Vagina (tissue), 2 donors: ENCODE data around the gene PERM1. TPM values are rescaled to one million over a fixed set of nuclear protein-coding genes. Genes with fewer than 3 reads are reported as not detected.

ENCODE experiments used
- DNase-seq, 2 donors: peaks; one replicate each; pipeline ENCODE4 v3.0.0-alpha.2; 2017; ENCODE audit errors: extremely low spot score in 2 of 2
- H3K27ac ChIP-seq: fragments of 200-600 bp; sonication (generic); one replicate; pipeline ENCODE4 v1.5.1; 2019
- H3K27me3 ChIP-seq: fragments of 200-600 bp; sonication (generic); one replicate; pipeline ENCODE4 v1.5.1; 2019
- H3K36me3 ChIP-seq, 2 donors: fragments of 200-600 bp; sonication (generic); one replicate each; pipeline ENCODE4 v1.5.1; 2017 to 2019
- H3K4me1 ChIP-seq: fragments of 200-600 bp; sonication (generic); one replicate; pipeline ENCODE4 v1.5.1; 2019
- H3K4me3 ChIP-seq, 2 donors: fragments of 200-600 bp; sonication (generic); 1 replicate in 1 of 2; 2 replicates in 1 of 2; pipeline ENCODE4 v1.5.1; 2016 to 2019
- H3K9me3 ChIP-seq: fragments of 200-600 bp; sonication (generic); one replicate; pipeline ENCODE4 v1.5.1; 2019
- POLR2A ChIP-seq, 2 donors: fragments of 450-650 bp; IDR thresholded peaks; one replicate each; pipeline ENCODE4 v1.6.1; 2017; ENCODE audit warnings: antibody characterized with exemption in 2 of 2, mild to moderate bottlenecking in 2 of 2, moderate library complexity in 2 of 2
- POLR2AphosphoS5 ChIP-seq, 2 donors: sonication (generic); formaldehyde crosslinking; IDR thresholded peaks; one replicate each; pipeline ENCODE4 v1.9.0; 2017; ENCODE audit warnings: antibody characterized with exemption in 2 of 2, mild to moderate bottlenecking in 2 of 2, low read depth in 1 of 2; ENCODE audit not compliant: insufficient read depth in 1 of 2
- intact Hi-C: fragments of 100-400 bp; cut with DNase I; formaldehyde crosslinking; loops from one replicate; pipeline ENCODE4 v1.15.1; 2023
- total RNA-seq: library from RNA; depleted of rRNA; stranded (reverse); fragments of >200 nt; gene quantifications from one replicate; pipeline ENCODE4 v1.2.3, GENCODE V29; 2016
- TF ChIP-seq, protein P1 (sequence below), 3 experiments: fragments of 450-650 bp in 2 of 3; fragments of 200-600 bp in 1 of 3; sonication (generic) in 1 of 3; IDR thresholded peaks; one replicate each; pipeline ENCODE4 v1.5.1; 2017 to 2019; ENCODE audit warnings: antibody characterized with exemption in 3 of 3, mild to moderate bottlenecking in 2 of 3, moderate library complexity in 2 of 3

PERM1 gene
- total RNA-seq, 1 donor from 2014 or later = not detected

DNA sequence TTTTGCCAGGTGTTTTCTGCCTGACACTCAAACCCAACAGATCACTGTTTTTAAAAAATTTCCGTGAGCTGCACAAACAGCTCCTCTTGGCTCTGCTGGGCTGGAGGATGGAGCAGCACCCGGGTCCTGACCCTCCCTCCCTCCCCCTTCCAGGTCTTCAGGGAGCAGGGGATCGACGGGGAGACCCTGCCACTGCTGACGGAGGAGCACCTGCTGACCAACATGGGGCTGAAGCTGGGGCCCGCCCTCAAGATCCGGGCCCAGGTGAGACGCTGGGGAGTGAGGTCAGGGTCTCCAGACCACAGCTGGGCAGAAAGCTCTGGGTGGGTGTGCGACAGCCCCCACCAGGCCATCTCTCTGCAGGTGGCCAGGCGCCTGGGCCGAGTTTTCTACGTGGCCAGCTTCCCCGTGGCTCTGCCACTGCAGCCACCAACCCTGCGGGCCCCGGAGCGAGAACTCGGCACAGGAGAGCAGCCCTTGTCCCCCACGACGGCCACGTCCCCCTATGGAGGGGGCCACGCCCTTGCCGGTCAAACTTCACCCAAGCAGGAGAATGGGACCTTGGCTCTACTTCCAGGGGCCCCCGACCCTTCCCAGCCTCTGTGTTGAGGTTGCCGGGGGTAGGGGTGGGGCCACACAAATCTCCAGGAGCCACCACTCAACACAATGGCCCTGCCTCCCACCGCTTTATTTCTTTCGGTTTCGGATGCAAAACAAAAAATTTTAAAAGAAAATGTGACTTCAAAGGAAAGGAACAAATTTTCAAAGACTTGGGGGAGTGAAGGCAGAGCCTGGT lies 38.1 kb downstream of the PERM1 start:
- Histone ChIP-seq H3K4me3 (peak overlapping the region in 1 of 2 donors; percentile 23), H3K4me1 (peaks cover 41% of the 10 kb centered on the region), H3K27ac (peak overlapping the region; percentile 72), H3K27me3 (peaks cover 6% of the 10 kb centered on the region), H3K9me3 (no peaks in the 10 kb centered on the region), H3K36me3 (peaks cover 0 to 16% of the 10 kb centered on the region in 2 donors)
- TF ChIP-seq POLR2A (IDR thresholded peaks at IDR 0.05) (no peak), POLR2AphosphoS5 (IDR thresholded peaks at IDR 0.05; ENCODE audit: insufficient read depth in 1 of 2, low read depth in 1 of 2) (no peak)
- TF ChIP-seq, protein P1, sequence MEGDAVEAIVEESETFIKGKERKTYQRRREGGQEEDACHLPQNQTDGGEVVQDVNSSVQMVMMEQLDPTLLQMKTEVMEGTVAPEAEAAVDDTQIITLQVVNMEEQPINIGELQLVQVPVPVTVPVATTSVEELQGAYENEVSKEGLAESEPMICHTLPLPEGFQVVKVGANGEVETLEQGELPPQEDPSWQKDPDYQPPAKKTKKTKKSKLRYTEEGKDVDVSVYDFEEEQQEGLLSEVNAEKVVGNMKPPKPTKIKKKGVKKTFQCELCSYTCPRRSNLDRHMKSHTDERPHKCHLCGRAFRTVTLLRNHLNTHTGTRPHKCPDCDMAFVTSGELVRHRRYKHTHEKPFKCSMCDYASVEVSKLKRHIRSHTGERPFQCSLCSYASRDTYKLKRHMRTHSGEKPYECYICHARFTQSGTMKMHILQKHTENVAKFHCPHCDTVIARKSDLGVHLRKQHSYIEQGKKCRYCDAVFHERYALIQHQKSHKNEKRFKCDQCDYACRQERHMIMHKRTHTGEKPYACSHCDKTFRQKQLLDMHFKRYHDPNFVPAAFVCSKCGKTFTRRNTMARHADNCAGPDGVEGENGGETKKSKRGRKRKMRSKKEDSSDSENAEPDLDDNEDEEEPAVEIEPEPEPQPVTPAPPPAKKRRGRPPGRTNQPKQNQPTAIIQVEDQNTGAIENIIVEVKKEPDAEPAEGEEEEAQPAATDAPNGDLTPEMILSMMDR (IDR thresholded peaks at IDR 0.05) = no peak
- intact Hi-C loops = no loop called here
- DNase-seq = no peak

DNA sequence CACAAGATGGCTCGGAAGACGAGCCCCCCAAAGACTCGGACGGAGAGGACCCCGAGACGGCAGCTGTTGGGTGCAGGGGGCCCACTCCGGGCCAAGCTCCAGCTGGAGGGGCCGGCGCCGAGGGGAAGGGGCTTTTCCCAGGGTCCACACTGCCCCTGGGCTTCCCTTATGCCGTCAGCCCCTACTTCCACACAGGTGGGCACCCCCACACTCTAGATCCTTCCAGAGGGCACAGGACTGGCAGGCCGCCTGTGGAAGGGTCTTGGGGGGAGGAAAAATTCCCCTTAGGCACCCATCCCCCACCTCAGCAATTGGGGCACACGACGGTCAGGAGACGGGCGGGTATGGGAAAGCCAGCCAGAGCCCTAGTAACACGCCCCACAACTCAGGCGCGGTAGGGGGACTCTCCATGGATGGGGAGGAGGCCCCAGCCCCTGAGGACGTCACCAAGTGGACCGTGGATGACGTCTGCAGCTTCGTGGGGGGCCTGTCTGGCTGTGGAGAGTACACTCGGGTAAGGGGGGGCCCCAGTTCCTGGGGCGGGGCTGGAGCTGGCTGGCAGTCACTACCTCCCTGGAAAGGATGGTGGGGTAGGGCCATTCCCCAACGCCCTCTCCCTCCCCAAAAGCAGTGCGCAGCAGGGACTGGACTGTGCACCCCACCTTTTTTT lies 38.9 kb downstream of the PERM1 start:
- no peaks in the 10 kb centered on the region for H3K9me3 ChIP-seq
- H3K27me3 ChIP-seq = peaks cover 6% of the 10 kb centered on the region
- no peak for DNase-seq
- peak overlapping the region; percentile 72 for H3K27ac ChIP-seq
- H3K4me3 ChIP-seq = peak overlapping the region in 1 of 2 donors; percentile 59
- TF ChIP-seq POLR2A (IDR thresholded peaks at IDR 0.05) = no peak
- peak in 1 of 2 donors; percentile 66 for TF ChIP-seq POLR2AphosphoS5 (IDR thresholded peaks at IDR 0.05; ENCODE audit: insufficient read depth in 1 of 2, low read depth in 1 of 2)
- intact Hi-C loops = no loop called here
- peaks cover 41% of the 10 kb centered on the region for H3K4me1 ChIP-seq
- H3K36me3 ChIP-seq = peaks cover 0 to 10% of the 10 kb centered on the region in 2 donors

DNA sequence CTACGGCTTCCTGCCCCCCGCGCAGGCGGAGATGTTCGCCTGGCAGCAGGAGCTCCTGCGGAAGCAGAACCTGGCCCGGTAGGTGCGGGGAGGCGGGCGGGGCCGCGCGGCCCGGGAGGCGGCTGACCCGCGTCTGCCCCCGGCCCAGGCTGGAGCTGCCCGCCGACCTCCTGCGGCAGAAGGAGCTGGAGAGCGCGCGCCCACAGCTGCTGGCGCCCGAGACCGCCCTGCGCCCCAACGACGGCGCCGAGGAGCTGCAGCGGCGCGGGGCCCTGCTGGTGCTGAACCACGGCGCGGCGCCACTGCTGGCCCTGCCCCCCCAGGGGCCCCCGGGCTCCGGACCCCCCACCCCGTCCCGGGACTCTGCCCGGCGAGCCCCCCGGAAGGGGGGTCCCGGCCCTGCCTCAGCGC lies 39.5 kb downstream of the PERM1 start:
- intact Hi-C loops = no loop called here
- peaks cover 0 to 7% of the 10 kb centered on the region in 2 donors for H3K36me3 ChIP-seq
- H3K27me3 ChIP-seq = peaks cover 6% of the 10 kb centered on the region
- peak overlapping the region; percentile 72 for H3K27ac ChIP-seq
- TF ChIP-seq, protein P1 (IDR thresholded peaks at IDR 0.05) = no peak
- no peak for TF ChIP-seq POLR2AphosphoS5 (IDR thresholded peaks at IDR 0.05; ENCODE audit: insufficient read depth in 1 of 2, low read depth in 1 of 2)
- no peak for TF ChIP-seq POLR2A (IDR thresholded peaks at IDR 0.05)
- no peaks in the 10 kb centered on the region for H3K9me3 ChIP-seq
- peak overlapping the region; percentile 38 to 59 for H3K4me3 ChIP-seq
- DNase-seq = no peak
- peaks cover 41% of the 10 kb centered on the region for H3K4me1 ChIP-seq

DNA sequence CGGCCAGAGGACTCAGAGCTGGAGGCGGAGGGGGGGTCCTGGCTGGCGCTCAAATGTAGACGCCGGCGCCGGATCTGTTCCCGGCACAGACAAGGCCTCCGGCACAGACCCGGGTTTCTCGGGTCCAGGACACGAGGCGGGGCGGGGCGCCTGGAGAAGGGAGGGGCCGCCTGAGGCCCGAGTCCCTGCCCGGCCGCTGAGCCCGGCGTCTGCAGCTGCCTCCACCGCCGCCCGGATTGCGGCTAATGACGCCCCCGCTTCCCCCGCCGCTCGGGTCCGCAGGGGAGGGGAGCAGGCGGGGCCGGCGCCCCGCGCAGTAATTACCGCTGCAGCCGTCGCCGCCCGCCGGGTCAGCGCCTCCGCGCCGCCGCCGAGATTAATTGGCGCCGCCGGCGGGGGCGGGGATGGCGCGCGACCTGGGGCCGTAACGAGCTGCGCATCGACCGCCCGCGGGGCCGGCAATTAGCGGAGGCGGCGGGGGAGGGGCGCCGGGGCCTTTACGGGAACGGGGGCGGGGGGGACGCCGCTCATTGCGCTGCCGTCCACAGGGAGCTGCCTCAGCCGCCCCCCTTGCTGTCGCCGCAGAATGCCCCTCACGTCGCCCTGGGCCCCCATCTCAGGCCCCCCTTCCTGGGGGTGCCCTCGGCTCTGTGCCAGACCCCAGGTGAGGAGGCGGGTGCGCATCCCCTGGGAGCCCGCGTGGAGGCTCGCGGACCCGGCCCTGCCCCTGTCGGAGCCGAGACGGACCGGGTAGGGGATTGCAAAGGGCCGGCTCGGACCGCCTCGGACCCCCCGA lies 40.1 kb downstream of the PERM1 start:
- peaks cover 0 to 5% of the 10 kb centered on the region in 2 donors for H3K36me3 ChIP-seq
- H3K4me3 ChIP-seq = peak overlapping the region; percentile 38 to 59
- H3K27ac ChIP-seq = peak overlapping the region; percentile 72
- peaks cover 41% of the 10 kb centered on the region for H3K4me1 ChIP-seq
- no peaks in the 10 kb centered on the region for H3K9me3 ChIP-seq
- intact Hi-C loops = no loop called here
- H3K27me3 ChIP-seq = peaks cover 6% of the 10 kb centered on the region
- TF ChIP-seq, protein P1 (IDR thresholded peaks at IDR 0.05) = no peak
- TF ChIP-seq POLR2AphosphoS5 (IDR thresholded peaks at IDR 0.05; ENCODE audit: insufficient read depth in 1 of 2, low read depth in 1 of 2) = peak in 1 of 2 donors; percentile 35
- no peak for DNase-seq

DNA sequence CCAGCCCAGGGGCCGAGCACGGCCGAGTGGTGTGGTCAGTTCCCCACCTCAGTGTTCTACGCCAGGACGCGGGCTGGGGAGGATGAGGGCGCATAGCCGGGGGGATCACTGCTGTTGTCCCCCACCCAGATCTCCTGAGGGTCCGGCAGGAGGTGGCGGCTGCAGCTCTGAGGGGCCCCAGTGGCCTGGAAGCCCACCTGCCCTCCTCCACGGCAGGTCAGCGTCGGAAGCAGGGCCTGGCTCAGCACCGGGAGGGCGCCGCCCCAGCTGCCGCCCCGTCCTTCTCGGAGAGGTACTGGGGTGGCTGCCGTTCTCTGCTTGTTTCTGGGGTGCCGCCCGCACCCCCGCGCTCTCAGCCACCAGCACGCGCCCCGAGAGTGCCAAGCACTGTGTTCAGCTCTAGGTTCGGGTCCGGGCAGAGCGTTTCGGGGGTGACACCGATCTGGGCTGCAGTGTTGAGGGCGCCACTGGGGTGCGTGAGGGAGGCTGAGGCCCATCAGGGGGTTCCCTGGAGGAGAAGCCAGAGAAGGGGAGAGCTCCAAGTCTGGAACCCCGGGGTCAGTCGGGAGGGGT lies 40.8 kb downstream of the PERM1 start:
- DNase-seq = no peak
- peak overlapping the region; percentile 72 for H3K27ac ChIP-seq
- H3K4me1 ChIP-seq = peaks cover 43% of the 10 kb centered on the region
- intact Hi-C loops = no loop called here
- no peaks in the 10 kb centered on the region for H3K36me3 ChIP-seq
- no peaks in the 10 kb centered on the region for H3K9me3 ChIP-seq
- peaks cover 6% of the 10 kb centered on the region for H3K27me3 ChIP-seq
- no peak for TF ChIP-seq POLR2AphosphoS5 (IDR thresholded peaks at IDR 0.05; ENCODE audit: insufficient read depth in 1 of 2, low read depth in 1 of 2)
- TF ChIP-seq, protein P1 (IDR thresholded peaks at IDR 0.05) = no peak
- no peak for TF ChIP-seq POLR2A (IDR thresholded peaks at IDR 0.05)
- peak overlapping the region; percentile 38 to 59 for H3K4me3 ChIP-seq
